ENCODE data around the gene ELF4. TPM values are rescaled to one million over a fixed set of nuclear protein-coding genes. Genes with fewer than 3 reads are reported as not detected.

Gene ELF4
- total and polyA plus RNA-seq, 2 experiments from 2014 or later = 0.50 to 1.8 TPM

GRCh38 chrX:130090364-130090763 lies 19.9 kb downstream of the ELF4 start (continued):
- TF ChIP-seq JUNB (IDR thresholded peaks at IDR 0.05; ENCODE audit: unreplicated experiment) (no peak), ETS1 (IDR thresholded peaks at IDR 0.05) (no peak)

- Histone ChIP-seq H4K20me1 (replicated peaks; ENCODE audit: insufficient read depth) (no peaks in the 10 kb centered on the region), H3K4me1 (ENCODE audit: insufficient read depth) (peaks cover 3% of the 10 kb centered on the region; the same call in 1 of the 2 replicates), H3K9me2 (ENCODE audit: insufficient read depth) (no peaks in the 10 kb centered on the region), H3K27me3 (ENCODE audit: insufficient read depth) (no peaks in the 10 kb centered on the region), H3K27ac (ENCODE audit: low read depth) (no peak overlapping the region), H3K36me3 (ENCODE audit: insufficient read depth) (no peaks in the 10 kb centered on the region), H3K79me2 (replicated peaks; ENCODE audit: insufficient read depth) (no peaks in the 10 kb centered on the region), H3K4me3 (no peak overlapping the region), H3F3A (replicated peaks; ENCODE audit: low read depth) (no peaks in the 10 kb centered on the region), H3K4me2 (no peak overlapping the region), H2AFZ (no peak overlapping the region)
- Mint-ChIP-seq H3K4me1 (peaks cover 24% of the 10 kb centered on the region; the same call in 2 of the 3 replicates), H3K9me3 (no peaks in the 10 kb centered on the region), H3K36me3 (ENCODE audit: low read depth) (no peaks in the 10 kb centered on the region), H3K4me3 (no peak overlapping the region), H3K27ac (no peak overlapping the region), H3K27me3 (ENCODE audit: insufficient read depth, low read depth, poor library complexity) (peaks cover 3% of the 10 kb centered on the region)
- DNase-seq (ENCODE audit: low spot score) = no peak
- TF ChIP-seq EZH2 (IDR thresholded peaks at IDR 0.05; ENCODE audit: low read depth, unreplicated experiment) (no peak), ZNF331 (CRISPR knock-in tag; IDR thresholded peaks at IDR 0.05; ENCODE audit: low read depth) (no peak), POLR2AphosphoS5 (IDR thresholded peaks at IDR 0.05; ENCODE audit: low read depth) (no peak), EZH2phosphoT487 (IDR thresholded peaks at IDR 0.05; ENCODE audit: unreplicated experiment) (no peak), CREB1 (CRISPR knock-in tag; IDR thresholded peaks at IDR 0.05; ENCODE audit: low read depth) (no peak), JUNB (IDR thresholded peaks at IDR 0.05; ENCODE audit: unreplicated experiment) (no peak), ZNF114 (CRISPR knock-in tag; IDR thresholded peaks at IDR 0.05) (no peak)
- TF ChIP-seq, protein P1, sequence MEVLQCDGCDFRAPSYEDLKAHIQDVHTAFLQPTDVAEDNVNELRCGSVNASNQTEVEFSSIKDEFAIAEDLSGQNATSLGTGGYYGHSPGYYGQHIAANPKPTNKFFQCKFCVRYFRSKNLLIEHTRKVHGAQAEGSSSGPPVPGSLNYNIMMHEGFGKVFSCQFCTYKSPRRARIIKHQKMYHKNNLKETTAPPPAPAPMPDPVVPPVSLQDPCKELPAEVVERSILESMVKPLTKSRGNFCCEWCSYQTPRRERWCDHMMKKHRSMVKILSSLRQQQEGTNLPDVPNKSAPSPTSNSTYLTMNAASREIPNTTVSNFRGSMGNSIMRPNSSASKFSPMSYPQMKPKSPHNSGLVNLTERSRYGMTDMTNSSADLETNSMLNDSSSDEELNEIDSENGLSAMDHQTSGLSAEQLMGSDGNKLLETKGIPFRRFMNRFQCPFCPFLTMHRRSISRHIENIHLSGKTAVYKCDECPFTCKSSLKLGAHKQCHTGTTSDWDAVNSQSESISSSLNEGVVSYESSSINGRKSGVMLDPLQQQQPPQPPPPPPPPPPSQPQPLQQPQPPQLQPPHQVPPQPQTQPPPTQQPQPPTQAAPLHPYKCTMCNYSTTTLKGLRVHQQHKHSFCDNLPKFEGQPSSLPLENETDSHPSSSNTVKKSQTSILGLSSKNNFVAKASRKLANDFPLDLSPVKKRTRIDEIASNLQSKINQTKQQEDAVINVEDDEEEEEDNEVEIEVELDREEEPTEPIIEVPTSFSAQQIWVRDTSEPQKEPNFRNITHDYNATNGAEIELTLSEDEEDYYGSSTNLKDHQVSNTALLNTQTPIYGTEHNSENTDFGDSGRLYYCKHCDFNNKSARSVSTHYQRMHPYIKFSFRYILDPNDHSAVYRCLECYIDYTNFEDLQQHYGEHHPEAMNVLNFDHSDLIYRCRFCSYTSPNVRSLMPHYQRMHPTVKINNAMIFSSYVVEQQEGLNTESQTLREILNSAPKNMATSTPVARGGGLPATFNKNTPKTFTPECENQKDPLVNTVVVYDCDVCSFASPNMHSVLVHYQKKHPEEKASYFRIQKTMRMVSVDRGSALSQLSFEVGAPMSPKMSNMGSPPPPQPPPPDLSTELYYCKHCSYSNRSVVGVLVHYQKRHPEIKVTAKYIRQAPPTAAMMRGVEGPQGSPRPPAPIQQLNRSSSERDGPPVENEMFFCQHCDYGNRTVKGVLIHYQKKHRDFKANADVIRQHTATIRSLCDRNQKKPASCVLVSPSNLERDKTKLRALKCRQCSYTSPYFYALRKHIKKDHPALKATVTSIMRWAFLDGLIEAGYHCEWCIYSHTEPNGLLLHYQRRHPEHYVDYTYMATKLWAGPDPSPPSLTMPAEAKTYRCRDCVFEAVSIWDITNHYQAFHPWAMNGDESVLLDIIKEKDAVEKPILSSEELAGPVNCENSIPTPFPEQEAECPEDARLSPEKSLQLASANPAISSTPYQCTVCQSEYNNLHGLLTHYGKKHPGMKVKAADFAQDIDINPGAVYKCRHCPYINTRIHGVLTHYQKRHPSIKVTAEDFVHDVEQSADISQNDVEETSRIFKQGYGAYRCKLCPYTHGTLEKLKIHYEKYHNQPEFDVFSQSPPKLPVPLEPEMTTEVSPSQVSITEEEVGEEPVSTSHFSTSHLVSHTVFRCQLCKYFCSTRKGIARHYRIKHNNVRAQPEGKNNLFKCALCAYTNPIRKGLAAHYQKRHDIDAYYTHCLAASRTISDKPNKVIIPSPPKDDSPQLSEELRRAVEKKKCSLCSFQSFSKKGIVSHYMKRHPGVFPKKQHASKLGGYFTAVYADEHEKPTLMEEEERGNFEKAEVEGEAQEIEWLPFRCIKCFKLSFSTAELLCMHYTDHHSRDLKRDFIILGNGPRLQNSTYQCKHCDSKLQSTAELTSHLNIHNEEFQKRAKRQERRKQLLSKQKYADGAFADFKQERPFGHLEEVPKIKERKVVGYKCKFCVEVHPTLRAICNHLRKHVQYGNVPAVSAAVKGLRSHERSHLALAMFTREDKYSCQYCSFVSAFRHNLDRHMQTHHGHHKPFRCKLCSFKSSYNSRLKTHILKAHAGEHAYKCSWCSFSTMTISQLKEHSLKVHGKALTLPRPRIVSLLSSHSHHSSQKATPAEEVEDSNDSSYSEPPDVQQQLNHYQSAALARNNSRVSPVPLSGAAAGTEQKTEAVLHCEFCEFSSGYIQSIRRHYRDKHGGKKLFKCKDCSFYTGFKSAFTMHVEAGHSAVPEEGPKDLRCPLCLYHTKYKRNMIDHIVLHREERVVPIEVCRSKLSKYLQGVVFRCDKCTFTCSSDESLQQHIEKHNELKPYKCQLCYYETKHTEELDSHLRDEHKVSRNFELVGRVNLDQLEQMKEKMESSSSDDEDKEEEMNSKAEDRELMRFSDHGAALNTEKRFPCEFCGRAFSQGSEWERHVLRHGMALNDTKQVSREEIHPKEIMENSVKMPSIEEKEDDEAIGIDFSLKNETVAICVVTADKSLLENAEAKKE (CRISPR knock-in tag; IDR thresholded peaks at IDR 0.05) = no peak
- TF ChIP-seq, protein P2, sequence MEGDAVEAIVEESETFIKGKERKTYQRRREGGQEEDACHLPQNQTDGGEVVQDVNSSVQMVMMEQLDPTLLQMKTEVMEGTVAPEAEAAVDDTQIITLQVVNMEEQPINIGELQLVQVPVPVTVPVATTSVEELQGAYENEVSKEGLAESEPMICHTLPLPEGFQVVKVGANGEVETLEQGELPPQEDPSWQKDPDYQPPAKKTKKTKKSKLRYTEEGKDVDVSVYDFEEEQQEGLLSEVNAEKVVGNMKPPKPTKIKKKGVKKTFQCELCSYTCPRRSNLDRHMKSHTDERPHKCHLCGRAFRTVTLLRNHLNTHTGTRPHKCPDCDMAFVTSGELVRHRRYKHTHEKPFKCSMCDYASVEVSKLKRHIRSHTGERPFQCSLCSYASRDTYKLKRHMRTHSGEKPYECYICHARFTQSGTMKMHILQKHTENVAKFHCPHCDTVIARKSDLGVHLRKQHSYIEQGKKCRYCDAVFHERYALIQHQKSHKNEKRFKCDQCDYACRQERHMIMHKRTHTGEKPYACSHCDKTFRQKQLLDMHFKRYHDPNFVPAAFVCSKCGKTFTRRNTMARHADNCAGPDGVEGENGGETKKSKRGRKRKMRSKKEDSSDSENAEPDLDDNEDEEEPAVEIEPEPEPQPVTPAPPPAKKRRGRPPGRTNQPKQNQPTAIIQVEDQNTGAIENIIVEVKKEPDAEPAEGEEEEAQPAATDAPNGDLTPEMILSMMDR (conservative IDR thresholded peaks at IDR 0.05; ENCODE audit: low read depth in 2 of 2) = no peak
- ATAC-seq = no peak; the same call in 2 of the 3 replicates
Observed at GRCh38 chrX:130086447-130087206, 23.7 kb downstream of the ELF4 start.
